Activated T-helper 1 cell treated with anti-CD3 and anti-CD28 coated beads, Interleukin-12 subunit alpha, Interleukin-12 subunit beta, Interleukin-2, Interleukin-4 antibody, amounts not matched to agents 30 ng/mL and 10 ng/mL and 1 ng/mL, durations not matched to agents 14 hours and 24 hours and 36 hours (primary cell): ENCODE data around the gene ARHGAP10. TPM values are rescaled to one million over a fixed set of nuclear protein-coding genes. Genes with fewer than 3 reads are reported as not detected.

Experiments used
- DNase-seq: peaks from one replicate; pipeline ENCODE4 v3.0.0; 2021; ENCODE audit warnings: low spot score
- H3K27ac Mint-ChIP-seq: one replicate; pipeline ENCODE4 v1.8.0; 2021; ENCODE audit warnings: mild to moderate bottlenecking, mixed read lengths
- H3K27me3 Mint-ChIP-seq: one replicate; pipeline ENCODE4 v1.8.0; 2022; ENCODE audit warnings: mild to moderate bottlenecking, moderate library complexity, mixed read lengths; ENCODE audit not compliant: insufficient read depth
- H3K36me3 Mint-ChIP-seq: one replicate; pipeline ENCODE4 v1.8.0; 2021; ENCODE audit warnings: low read depth, mixed read lengths
- H3K4me1 Mint-ChIP-seq: one replicate; pipeline ENCODE4 v1.8.0; 2021; ENCODE audit warnings: low read depth, mixed read lengths
- H3K4me3 Mint-ChIP-seq: one replicate; pipeline ENCODE4 v1.8.0; 2021; ENCODE audit warnings: mild to moderate bottlenecking, moderate library complexity, mixed read lengths
- H3K9me3 Mint-ChIP-seq: one replicate; pipeline ENCODE4 v1.8.0; 2021; ENCODE audit warnings: mixed read lengths
- intact Hi-C: fragments of 100-400 bp; cut with micrococcal nuclease; formaldehyde crosslinking; loops from one replicate; pipeline ENCODE4 v1.15.1; 2024
- total RNA-seq: library from RNA; stranded (reverse); gene quantifications from 2 replicates; pipeline ENCODE4 v1.2.3, GENCODE V29; 2022

Gene ARHGAP10
- total RNA-seq, 1 donor from 2014 or later: 7.4 TPM

GRCh38 chr4:148025981-148026380 is 294.1 kb downstream of the ARHGAP10 start:
- Mint-ChIP-seq H3K4me1 (no peaks in the 10 kb centered on the region), H3K27me3 (no peaks in the 10 kb centered on the region), H3K4me3 (no peak overlapping the region), H3K36me3 (no peaks in the 10 kb centered on the region), H3K27ac (no peak overlapping the region), H3K9me3 (peaks cover 6% of the 10 kb centered on the region)
- DNase-seq: no peak
- intact Hi-C loops: no loop called here

GRCh38 chr4:148027201-148027600 is 295.3 kb downstream of the ARHGAP10 start:
- Mint-ChIP-seq H3K4me3 (no peak overlapping the region), H3K9me3 (peaks cover 6% of the 10 kb centered on the region), H3K27ac (no peak overlapping the region), H3K36me3 (no peaks in the 10 kb centered on the region), H3K27me3 (no peaks in the 10 kb centered on the region), H3K4me1 (no peaks in the 10 kb centered on the region)
- intact Hi-C loops: no loop called here
- no peak for DNase-seq

- intact Hi-C loops: loop anchor here (5.0 kb wide), 1 partner anchor 1692 kb away; no protein-coding TSS in a partner anchor
- peaks cover 6% of the 10 kb centered on the region for H3K9me3 Mint-ChIP-seq
- no peak for DNase-seq
- H3K27ac Mint-ChIP-seq: no peak overlapping the region
- H3K4me1 Mint-ChIP-seq: no peaks in the 10 kb centered on the region
- H3K36me3 Mint-ChIP-seq: no peaks in the 10 kb centered on the region
- no peak overlapping the region for H3K4me3 Mint-ChIP-seq
- H3K27me3 Mint-ChIP-seq: no peaks in the 10 kb centered on the region
Measured at GRCh38 chr4:148029781-148030180, 297.9 kb downstream of the ARHGAP10 start.

GRCh38 chr4:148030193-148030873 is 298.4 kb downstream of the ARHGAP10 start:
- intact Hi-C loops: loop anchor here (5.0 kb wide), 1 partner anchor 1693 kb away; no protein-coding TSS in a partner anchor
- H3K4me3 Mint-ChIP-seq: no peak overlapping the region
- H3K36me3 Mint-ChIP-seq: no peaks in the 10 kb centered on the region
- H3K4me1 Mint-ChIP-seq: no peaks in the 10 kb centered on the region
- DNase-seq: no peak
- H3K27ac Mint-ChIP-seq: no peak overlapping the region
- H3K27me3 Mint-ChIP-seq: no peaks in the 10 kb centered on the region
- H3K9me3 Mint-ChIP-seq: peaks cover 6% of the 10 kb centered on the region

- DNase-seq: no peak
- Mint-ChIP-seq H3K27me3 (peaks cover 5% of the 10 kb centered on the region), H3K4me3 (no peak overlapping the region), H3K36me3 (no peaks in the 10 kb centered on the region), H3K9me3 (peaks cover 19% of the 10 kb centered on the region), H3K4me1 (no peaks in the 10 kb centered on the region), H3K27ac (no peak overlapping the region)
- intact Hi-C loops: loop anchor here (5.0 kb wide), 1 partner anchor 1698 kb away; no protein-coding TSS in a partner anchor
Measured at GRCh38 chr4:148034813-148035212, 302.9 kb downstream of the ARHGAP10 start.

- intact Hi-C loops: no loop called here
- no peak for DNase-seq
- Mint-ChIP-seq H3K9me3 (peaks cover 6% of the 10 kb centered on the region), H3K36me3 (no peaks in the 10 kb centered on the region), H3K27me3 (peaks cover 4% of the 10 kb centered on the region), H3K4me3 (no peak overlapping the region), H3K27ac (no peak overlapping the region), H3K4me1 (no peaks in the 10 kb centered on the region)
Measured at GRCh38 chr4:148041606-148042329, 309.9 kb downstream of the ARHGAP10 start.

- DNase-seq: no peak
- Mint-ChIP-seq H3K9me3 (no peaks in the 10 kb centered on the region), H3K36me3 (peaks cover 1% of the 10 kb centered on the region), H3K4me3 (no peak overlapping the region), H3K27me3 (peaks cover 2% of the 10 kb centered on the region), H3K4me1 (no peaks in the 10 kb centered on the region), H3K27ac (no peak overlapping the region)
- intact Hi-C loops: no loop called here
Measured at GRCh38 chr4:148044089-148044911, 312.4 kb downstream of the ARHGAP10 start.

- no peak for DNase-seq
- no peaks in the 10 kb centered on the region for H3K4me1 Mint-ChIP-seq
- H3K4me3 Mint-ChIP-seq: no peak overlapping the region
- H3K27me3 Mint-ChIP-seq: peaks cover 2% of the 10 kb centered on the region
- no peak overlapping the region for H3K27ac Mint-ChIP-seq
- H3K36me3 Mint-ChIP-seq: peaks cover 1% of the 10 kb centered on the region
- intact Hi-C loops: no loop called here
- H3K9me3 Mint-ChIP-seq: no peaks in the 10 kb centered on the region
Measured at GRCh38 chr4:148044912-148045352, 313.0 kb downstream of the ARHGAP10 start.

- no peak overlapping the region for H3K27ac Mint-ChIP-seq
- H3K4me3 Mint-ChIP-seq: no peak overlapping the region
- no peaks in the 10 kb centered on the region for H3K27me3 Mint-ChIP-seq
- intact Hi-C loops: no loop called here
- peaks cover 28% of the 10 kb centered on the region for H3K4me1 Mint-ChIP-seq
- no peaks in the 10 kb centered on the region for H3K9me3 Mint-ChIP-seq
- peaks cover 2% of the 10 kb centered on the region for H3K36me3 Mint-ChIP-seq
- no peak for DNase-seq
Measured at GRCh38 chr4:148048598-148048997, 316.7 kb downstream of the ARHGAP10 start.

- Mint-ChIP-seq H3K27me3 (no peaks in the 10 kb centered on the region), H3K27ac (no peak overlapping the region), H3K36me3 (peaks cover 2% of the 10 kb centered on the region), H3K4me3 (no peak overlapping the region), H3K9me3 (no peaks in the 10 kb centered on the region), H3K4me1 (peaks cover 50% of the 10 kb centered on the region)
- DNase-seq: no peak
- intact Hi-C loops: loop anchor here (10.0 kb wide), 2 partner anchors 163 to 437 kb away; partner anchors contain the start of gene TMEM184C
Measured at GRCh38 chr4:148051403-148051802, 319.5 kb downstream of the ARHGAP10 start.

GRCh38 chr4:148052448-148052847 is 320.6 kb downstream of the ARHGAP10 start:
- peaks cover 61% of the 10 kb centered on the region for H3K4me1 Mint-ChIP-seq
- peak overlapping the region; percentile 25 for H3K4me3 Mint-ChIP-seq
- peak; percentile 34 for DNase-seq
- H3K36me3 Mint-ChIP-seq: peaks cover 2% of the 10 kb centered on the region
- H3K27ac Mint-ChIP-seq: peak overlapping the region; percentile 47
- intact Hi-C loops: loop anchor here (10.0 kb wide), 2 partner anchors 162 to 438 kb away; partner anchors contain the start of gene TMEM184C
- H3K9me3 Mint-ChIP-seq: no peaks in the 10 kb centered on the region
- no peaks in the 10 kb centered on the region for H3K27me3 Mint-ChIP-seq

GRCh38 chr4:148053298-148054003 is 321.6 kb downstream of the ARHGAP10 start:
- Mint-ChIP-seq H3K27ac (no peak overlapping the region), H3K27me3 (no peaks in the 10 kb centered on the region), H3K36me3 (peaks cover 1% of the 10 kb centered on the region), H3K9me3 (no peaks in the 10 kb centered on the region), H3K4me3 (no peak overlapping the region), H3K4me1 (peaks cover 71% of the 10 kb centered on the region)
- intact Hi-C loops: loop anchor here (10.0 kb wide), 2 partner anchors 161 to 439 kb away; partner anchors contain the start of gene TMEM184C
- no peak for DNase-seq
